Naive thymus-derived CD4-positive, alpha-beta T cell (primary cell): ENCODE data around the gene PTGDR2. TPM values are rescaled to one million over a fixed set of nuclear protein-coding genes. Genes with fewer than 3 reads are reported as not detected.

Source experiments
- ATAC-seq: fragments of 150-1000 bp; cut with Tn5 transposase; 2 replicates; pipeline ENCODE4 v1.10.0; 2021; ENCODE audit warnings: mild to moderate bottlenecking, moderate library complexity
- CTCF ChIA-PET: fragments of 350-600 bp; sonication (Branson Sonifier 250); formaldehyde crosslinking; loops from one replicate; lab custom pipeline; 2021; ENCODE audit warnings: antibody characterized with exemption; lab: Charles Lee
- POLR2A ChIA-PET: fragments of 350-600 bp; sonication (Branson Sonifier 250); formaldehyde crosslinking; loops from one replicate; lab custom pipeline; 2021; ENCODE audit warnings: antibody characterized with exemption, inconsistent platforms; lab: Charles Lee
- DNase-seq, 9 donors: peaks; one replicate each; pipeline versions ENCODE4 v3.0.0 to v3.0.0-alpha.2; 2020 to 2022; ENCODE audit warnings: mixed read lengths in 1 of 9
- H3K27ac ChIP-seq: one replicate; pipeline ENCODE4 v1.7.0; 2013; ENCODE audit warnings: mild to moderate bottlenecking, low read depth, low read length, moderate library complexity
- H3K27me3 ChIP-seq, 2 donors: one replicate each; pipeline ENCODE4 v1.7.0; 2013; ENCODE audit warnings: low read length in 2 of 2, mild to moderate bottlenecking in 2 of 2, moderate library complexity in 2 of 2; ENCODE audit not compliant: control insufficient read depth in 2 of 2, insufficient read depth in 2 of 2
- H3K36me3 ChIP-seq, 3 experiments: 1 replicate in 2 of 3; 2 replicates in 1 of 3; pipeline ENCODE4 v1.7.0; 2013; ENCODE audit warnings: low read length in 3 of 3, mild to moderate bottlenecking in 3 of 3, moderate library complexity in 1 of 3; ENCODE audit not compliant: insufficient read depth in 3 of 3, control insufficient read depth in 2 of 3
- H3K4me1 ChIP-seq, 2 donors: one replicate each; pipeline ENCODE4 v1.7.0; 2013; ENCODE audit warnings: low read length in 2 of 2, mild to moderate bottlenecking in 2 of 2, moderate library complexity in 1 of 2; ENCODE audit not compliant: control insufficient read depth in 2 of 2, insufficient read depth in 2 of 2
- H3K4me3 ChIP-seq: 2 replicates; pipeline ENCODE4 v1.7.0; 2013; ENCODE audit warnings: mild to moderate bottlenecking, low read length
- H3K9me3 ChIP-seq, 3 experiments: 1 replicate in 2 of 3; 2 replicates in 1 of 3; pipeline ENCODE4 v1.7.0; 2013; ENCODE audit warnings: low read length in 3 of 3; ENCODE audit not compliant: control insufficient read depth in 2 of 3
- H3K27ac Mint-ChIP-seq, 9 donors: one replicate each; pipeline ENCODE4 v1.8.0; 2020 to 2022; ENCODE audit warnings: mixed read lengths in 9 of 9, mild to moderate bottlenecking in 8 of 9, moderate library complexity in 5 of 9, inconsistent platforms in 2 of 9
- H3K27me3 Mint-ChIP-seq, 5 donors: one replicate each; pipeline ENCODE4 v1.8.0; 2021 to 2022; ENCODE audit warnings: mixed read lengths in 5 of 5, mild to moderate bottlenecking in 1 of 5
- H3K36me3 Mint-ChIP-seq, 5 donors: one replicate each; pipeline ENCODE4 v1.8.0; 2020 to 2022; ENCODE audit warnings: mixed read lengths in 5 of 5, mild to moderate bottlenecking in 3 of 5, inconsistent platforms in 1 of 5
- H3K4me1 Mint-ChIP-seq, 7 donors: one replicate each; pipeline ENCODE4 v1.8.0; 2020 to 2022; ENCODE audit warnings: mixed read lengths in 7 of 7, mild to moderate bottlenecking in 3 of 7, inconsistent platforms in 1 of 7
- H3K4me3 Mint-ChIP-seq, 10 donors: one replicate each; pipeline ENCODE4 v1.8.0; 2020 to 2022; ENCODE audit warnings: mild to moderate bottlenecking in 10 of 10, mixed read lengths in 10 of 10, moderate library complexity in 6 of 10, inconsistent platforms in 2 of 10
- H3K9me3 Mint-ChIP-seq, 11 donors: one replicate each; pipeline ENCODE4 v1.8.0; 2020 to 2022; ENCODE audit warnings: mixed read lengths in 11 of 11, mild to moderate bottlenecking in 4 of 11, inconsistent platforms in 1 of 11, moderate library complexity in 1 of 11
- intact Hi-C, 2 donors: fragments of 100-400 bp; cut with micrococcal nuclease; formaldehyde crosslinking; loops; one replicate each; pipeline ENCODE4 v1.15.1; 2023
- polyA plus RNA-seq, 2 donors: library from polyadenylated mRNA; unstranded; fragments of 300-500 nt; fragmentation: Illumina TruSeq; gene quantifications; one replicate each; pipeline ENCODE4 v1.2.3, GENCODE V29; 2021
- total RNA-seq, 6 experiments: library from RNA in 5 of 6; stranded (reverse) in 5 of 6; gene quantifications; 1 replicate in 5 of 6; 2 replicates in 1 of 6; pipeline ENCODE4 v1.2.3 and lab custom pipeline; 2021 to 2026

The PTGDR2 gene
- total and polyA plus RNA-seq, 7 experiments from 2014 or later: 0.08 to 4.5 (median 0.65) TPM; not detected in 2

- H3K9me3 Mint-ChIP-seq: peaks cover 0 to 7% (median 0%) of the 10 kb centered on the region in 11 donors
- ATAC-seq (no peak), DNase-seq (no peak)
- CTCF ChIA-PET: no interaction called here
- H3K4me1 Mint-ChIP-seq: peaks cover 7 to 30% (median 18%) of the 10 kb centered on the region in 7 donors
- POLR2A ChIA-PET: no interaction called here
- peaks cover 0 to 2% (median 0%) of the 10 kb centered on the region in 5 donors for H3K36me3 Mint-ChIP-seq
- H3K4me3 Mint-ChIP-seq: peak overlapping the region in 1 of 10 donors; percentile 29
- Histone ChIP-seq H3K4me3 (no peak overlapping the region), H3K9me3 (no peaks in the 10 kb centered on the region), H3K27me3 (no peaks in the 10 kb centered on the region), H3K36me3 (peaks cover 0 to 4% (median 0%) of the 10 kb centered on the region in 3 experiments), H3K4me1 (peaks cover 14 to 15% of the 10 kb centered on the region in 2 donors), H3K27ac (no peak overlapping the region)
- peaks cover 0 to 11% (median 0%) of the 10 kb centered on the region in 5 donors for H3K27me3 Mint-ChIP-seq
- no peak overlapping the region for H3K27ac Mint-ChIP-seq
- intact Hi-C loops: no loop called here
Measured at GRCh38 chr11:60838132-60838531, 17.6 kb downstream of the PTGDR2 start.

- no peak overlapping the region for H3K4me3 Mint-ChIP-seq
- intact Hi-C loops: no loop called here
Measured at GRCh38 chr11:60836866-60837515, 18.8 kb downstream of the PTGDR2 start.

GRCh38 chr11:60835534-60835846 lies 20.3 kb downstream of the PTGDR2 start:
- ATAC-seq: peak; percentile 67
- Histone ChIP-seq H3K4me1 (no peaks in the 10 kb centered on the region), H3K27ac (no peak overlapping the region), H3K36me3 (no peaks in the 10 kb centered on the region), H3K4me3 (no peak overlapping the region), H3K9me3 (no peaks in the 10 kb centered on the region), H3K27me3 (no peaks in the 10 kb centered on the region)
- H3K27ac Mint-ChIP-seq: peak overlapping the region in 1 of 9 donors; percentile 25
- no peak overlapping the region for H3K4me3 Mint-ChIP-seq
- intact Hi-C loops: no loop called here
- peaks cover 0 to 15% (median 0%) of the 10 kb centered on the region in 7 donors for H3K4me1 Mint-ChIP-seq
- H3K27me3 Mint-ChIP-seq: peaks cover 0 to 17% (median 4%) of the 10 kb centered on the region in 5 donors
- H3K9me3 Mint-ChIP-seq: no peaks in the 10 kb centered on the region
- CTCF ChIA-PET: no interaction called here
- no peak for DNase-seq
- POLR2A ChIA-PET: no interaction called here
- no peaks in the 10 kb centered on the region for H3K36me3 Mint-ChIP-seq

More at GRCh38 chr11:60836866-60837515, 18.8 kb downstream of the PTGDR2 start:
- peaks cover 0 to 2% (median 0%) of the 10 kb centered on the region in 5 donors for H3K36me3 Mint-ChIP-seq
- peaks cover 6 to 23% (median 11%) of the 10 kb centered on the region in 7 donors for H3K4me1 Mint-ChIP-seq
- no peaks in the 10 kb centered on the region for H3K27me3 ChIP-seq
- peaks cover 0 to 1% (median 0%) of the 10 kb centered on the region in 3 experiments for H3K36me3 ChIP-seq
- H3K4me3 ChIP-seq: no peak overlapping the region
- ChIA-PET POLR2A (no interaction called here), CTCF (interaction anchor here (0.6 to 0.9 kb wide), 3 partner anchors 41 to 112 kb away, joined by 3 read pairs; no protein-coding TSS in a partner anchor)
- no peak for DNase-seq
- peaks cover 0 to 5% (median 0%) of the 10 kb centered on the region in 11 donors for H3K9me3 Mint-ChIP-seq
- no peak overlapping the region for H3K27ac ChIP-seq
- H3K27ac Mint-ChIP-seq: peak overlapping the region in 3 of 9 donors; percentile 9 to 28 (median 11)
- no peak for ATAC-seq
- H3K27me3 Mint-ChIP-seq: peaks cover 0 to 17% (median 4%) of the 10 kb centered on the region in 5 donors
- no peaks in the 10 kb centered on the region for H3K9me3 ChIP-seq
- peaks cover 8% of the 10 kb centered on the region in 2 donors for H3K4me1 ChIP-seq

- H3K27ac Mint-ChIP-seq: no peak overlapping the region
- CTCF ChIA-PET: no interaction called here
- H3K27ac ChIP-seq: no peak overlapping the region
Measured at GRCh38 chr11:60834742-60835533, 20.8 kb downstream of the PTGDR2 start.

GRCh38 chr11:60831501-60832079 lies 24.2 kb downstream of the PTGDR2 start:
- Histone ChIP-seq H3K4me3 (no peak overlapping the region), H3K9me3 (no peaks in the 10 kb centered on the region), H3K27me3 (no peaks in the 10 kb centered on the region), H3K36me3 (no peaks in the 10 kb centered on the region), H3K4me1 (no peaks in the 10 kb centered on the region), H3K27ac (no peak overlapping the region)
- Mint-ChIP-seq H3K4me3 (no peak overlapping the region), H3K9me3 (no peaks in the 10 kb centered on the region), H3K4me1 (peaks cover 0 to 10% (median 0%) of the 10 kb centered on the region in 7 donors), H3K36me3 (no peaks in the 10 kb centered on the region), H3K27ac (no peak overlapping the region), H3K27me3 (peaks cover 0 to 15% (median 4%) of the 10 kb centered on the region in 5 donors)
- intact Hi-C loops: loop anchor here (1.0 to 5.0 kb wide), 12 partner anchors 11 to 685 kb away; partner anchors contain the start of genes CCDC86 (in 1 of the 2), TMEM216 (in 1 of the 2) and VWCE (in 1 of the 2)
- DNase-seq (no peak), ATAC-seq (no peak)
- POLR2A ChIA-PET: interaction anchor here (1.0 kb wide), 1 partner anchor 252 kb away, joined by 3 read pairs; no protein-coding TSS in a partner anchor
- CTCF ChIA-PET: interaction anchor here (0.6 to 8.1 kb wide), 18 partner anchors 9 to 554 kb away, joined by 3 to 60 read pairs (median 4); partner anchors contain the start of gene PRPF19

More at GRCh38 chr11:60834742-60835533, 20.8 kb downstream of the PTGDR2 start:
- DNase-seq (no peak), ATAC-seq (no peak)
- no peaks in the 10 kb centered on the region for H3K36me3 Mint-ChIP-seq
- POLR2A ChIA-PET: no interaction called here
- no peak overlapping the region for H3K4me3 Mint-ChIP-seq
- Histone ChIP-seq H3K4me1 (no peaks in the 10 kb centered on the region), H3K4me3 (no peak overlapping the region), H3K27me3 (no peaks in the 10 kb centered on the region), H3K9me3 (no peaks in the 10 kb centered on the region), H3K36me3 (no peaks in the 10 kb centered on the region)
- intact Hi-C loops: loop anchor here in 1 of 2 donors (5.0 kb wide), 1 partner anchor 292 kb away; no protein-coding TSS in a partner anchor
- no peaks in the 10 kb centered on the region for H3K9me3 Mint-ChIP-seq
- H3K27me3 Mint-ChIP-seq: peaks cover 0 to 17% (median 4%) of the 10 kb centered on the region in 5 donors
- H3K4me1 Mint-ChIP-seq: peaks cover 0 to 15% (median 0%) of the 10 kb centered on the region in 7 donors

- ATAC-seq (peak; percentile 89), DNase-seq (peak; percentile 60 to 82 (median 72))
- H3K4me3 ChIP-seq: no peak overlapping the region
- H3K27ac ChIP-seq: no peak overlapping the region
- H3K27ac Mint-ChIP-seq: peak overlapping the region in 3 of 9 donors; percentile 32 to 81 (median 40)
- no peaks in the 10 kb centered on the region for H3K4me1 ChIP-seq
- no peaks in the 10 kb centered on the region for H3K9me3 ChIP-seq
- ChIA-PET POLR2A (interaction anchor here (1.0 kb wide), 1 partner anchor 253 kb away, joined by 3 read pairs; no protein-coding TSS in a partner anchor), CTCF (interaction anchor here (0.6 to 8.1 kb wide), 18 partner anchors 10 to 555 kb away, joined by 3 to 60 read pairs (median 4); partner anchors contain the start of gene PRPF19)
- H3K36me3 Mint-ChIP-seq: no peaks in the 10 kb centered on the region
- H3K27me3 Mint-ChIP-seq: peaks cover 0 to 15% (median 4%) of the 10 kb centered on the region in 5 donors
- peaks cover 0 to 10% (median 0%) of the 10 kb centered on the region in 7 donors for H3K4me1 Mint-ChIP-seq
- no peaks in the 10 kb centered on the region for H3K9me3 Mint-ChIP-seq
- intact Hi-C loops: loop anchor here (1.0 to 5.0 kb wide), 12 partner anchors 11 to 686 kb away; partner anchors contain the start of genes CCDC86 (in 1 of the 2), TMEM216 (in 1 of the 2) and VWCE (in 1 of the 2)
- H3K4me3 Mint-ChIP-seq: peak overlapping the region in 4 of 10 donors; percentile 27 to 77 (median 74)
- no peaks in the 10 kb centered on the region for H3K27me3 ChIP-seq
- H3K36me3 ChIP-seq: no peaks in the 10 kb centered on the region
Measured at GRCh38 chr11:60831143-60831500, 24.6 kb downstream of the PTGDR2 start.
